OCI-LY3 (cell line): ENCODE data around the gene ARSI.

Experiments used
- CTCF ChIP-seq: fragments of 200-600, 300-600 bp; sonication (generic); IDR thresholded peaks from 2 replicates; pipeline ENCODE4 v1.5.1; 2014; ENCODE audit warnings: antibody characterized with exemption, low read length, low read depth
- EZH2phosphoT487 ChIP-seq: fragments of 200-600 bp; shearing (Covaris generic); IDR thresholded peaks from 2 replicates; pipeline ENCODE4 v1.6.1; 2018; ENCODE audit warnings: antibody characterized with exemption, mixed run types, low read depth

DNA sequence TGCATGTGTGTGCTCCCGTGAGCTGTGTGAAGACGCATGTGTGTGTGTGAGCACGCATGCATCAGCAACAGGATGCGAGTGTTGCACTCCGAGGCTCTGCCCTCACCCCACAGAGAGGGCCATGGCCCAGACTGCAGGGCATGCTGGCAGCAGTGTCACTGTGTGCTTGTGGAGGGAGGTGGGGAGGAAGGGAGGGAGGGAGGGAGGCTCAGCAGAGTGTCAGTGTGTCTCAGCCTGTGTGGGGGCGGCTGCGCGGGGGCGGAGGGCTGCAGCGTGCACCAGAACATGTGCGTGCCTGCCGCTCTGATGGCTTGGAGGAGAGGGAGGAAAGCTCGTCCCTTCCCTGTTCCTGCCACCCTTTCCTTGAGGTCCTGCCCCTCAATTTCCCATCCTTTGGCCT is 18.4 kb downstream of the ARSI start:
- TF ChIP-seq CTCF (no peak), EZH2phosphoT487 (no peak)
